Mesendoderm (in vitro differentiated cells): ENCODE measurements around the gene SH2B3.
A peak's percentile ranks its signal among the peaks of the same experiment; 100 is the strongest.
"Not testable (repeated sequence)": the region's sequence is repeated elsewhere in the genome, so short reads cannot be mapped to it uniquely, and the experiment has no call there.

Experiments used
- DNase-seq: peaks from one replicate; pipeline ENCODE4 v3.0.0; 2013
- H2AK5ac ChIP-seq: 2 replicates; pipeline ENCODE4 v1.6.1; 2013; ENCODE audit warnings: low read length, inconsistent platforms
- H2BK120ac ChIP-seq: 2 replicates; pipeline ENCODE4 v1.6.1; 2013; ENCODE audit warnings: low read depth, mild to moderate bottlenecking, low read length, moderate library complexity, mixed read lengths
- H2BK15ac ChIP-seq: replicated peaks from 2 replicates; pipeline ENCODE4 v1.6.1; 2013; ENCODE audit warnings: low read depth, mild to moderate bottlenecking, moderate library complexity
- H2BK5ac ChIP-seq: 2 replicates; pipeline ENCODE4 v1.6.1; 2013; ENCODE audit warnings: low read length, inconsistent platforms
- H3K18ac ChIP-seq: 2 replicates; pipeline ENCODE4 v1.6.1; 2013; ENCODE audit warnings: mild to moderate bottlenecking, low read length, mixed read lengths
- H3K23ac ChIP-seq: one replicate; pipeline ENCODE4 v1.6.1; 2013; ENCODE audit warnings: low read length
- H3K27ac ChIP-seq: 2 replicates; pipeline ENCODE4 v1.5.1; 2013; ENCODE audit warnings: low read depth, mild to moderate bottlenecking, inconsistent platforms, low read length, moderate library complexity
- H3K27me3 ChIP-seq: 2 replicates; pipeline ENCODE4 v1.6.1; 2013; ENCODE audit warnings: low read length, control low read depth, mild to moderate bottlenecking, inconsistent platforms; ENCODE audit not compliant: insufficient read depth, poor library complexity
- H3K36me3 ChIP-seq: 2 replicates; pipeline ENCODE4 v1.6.1; 2013; ENCODE audit warnings: low read length, inconsistent platforms; ENCODE audit not compliant: control insufficient read depth, insufficient read depth
- H3K4ac ChIP-seq: one replicate; pipeline ENCODE4 v1.6.1; 2013; ENCODE audit warnings: low read depth, mild to moderate bottlenecking, low read length, moderate library complexity
- H3K4me1 ChIP-seq: 2 replicates; pipeline ENCODE4 v1.6.1; 2013; ENCODE audit warnings: low read depth, low read length, inconsistent platforms; ENCODE audit not compliant: control insufficient read depth
- H3K4me2 ChIP-seq: 2 replicates; pipeline ENCODE4 v1.6.1; 2013; ENCODE audit warnings: low read length
- H3K4me3 ChIP-seq: 2 replicates; pipeline ENCODE4 v1.5.1; 2013; ENCODE audit warnings: mild to moderate bottlenecking, low read length
- H3K56ac ChIP-seq: one replicate; pipeline ENCODE4 v1.6.1; 2013; ENCODE audit warnings: low read length
- H3K79me1 ChIP-seq: 2 replicates; pipeline ENCODE4 v1.6.1; 2013; ENCODE audit warnings: low read length, inconsistent platforms
- H3K79me2 ChIP-seq: 2 replicates; pipeline ENCODE4 v1.6.1; 2013; ENCODE audit warnings: mild to moderate bottlenecking, low read length; ENCODE audit not compliant: control insufficient read depth, insufficient read depth
- H3K9ac ChIP-seq: 2 replicates; pipeline ENCODE4 v1.6.1; 2013; ENCODE audit warnings: low read length, inconsistent platforms
- H4K5ac ChIP-seq: one replicate; pipeline ENCODE4 v1.6.1; 2013; ENCODE audit warnings: low read length
- H4K8ac ChIP-seq: one replicate; pipeline ENCODE4 v1.6.1; 2013; ENCODE audit warnings: low read depth, mild to moderate bottlenecking, control low read depth, low read length, moderate library complexity
- WGBS: extraction: QIAGEN DNeasy Blood & Tissue Kit; methylation state at CpG from one replicate; pipeline ENCODE4 v1.1.7; 2013; ENCODE audit warnings: low lambda C conversion rate, missing lambda C conversion rate; ENCODE audit not compliant: insufficient coverage; ENCODE audit errors: extremely low coverage; 5-methylcytosine and 5-hydroxymethylcytosine counted together

The SH2B3 gene

GRCh38 chr12:111367661-111368221 is 38.0 kb upstream of the SH2B3 start:
- no peak overlapping the region for H3K23ac ChIP-seq
- no CpG with 5 or more reads among the region's 7 CpGs for WGBS
- H3K4me3 ChIP-seq: no peak overlapping the region
- H2BK15ac ChIP-seq: no peak overlapping the region
- no peak overlapping the region for H3K18ac ChIP-seq
- no peak overlapping the region for H2BK5ac ChIP-seq
- no peak overlapping the region for H2BK120ac ChIP-seq
- no peaks in the 10 kb centered on the region for H3K36me3 ChIP-seq
- no peaks in the 10 kb centered on the region for H3K79me1 ChIP-seq
- no peak overlapping the region for H3K27ac ChIP-seq
- peaks cover 5% of the 10 kb centered on the region for H3K4me1 ChIP-seq
- H4K5ac ChIP-seq: no peak overlapping the region
- H3K4ac ChIP-seq: no peak overlapping the region
- H4K8ac ChIP-seq: no peak overlapping the region
- peak overlapping the region; percentile 87 for H3K4me2 ChIP-seq
- peak; percentile 16 for DNase-seq
- H3K56ac ChIP-seq: peak overlapping the region; percentile 49
- H3K79me2 ChIP-seq: no peaks in the 10 kb centered on the region
- H2AK5ac ChIP-seq: no peak overlapping the region
- no peaks in the 10 kb centered on the region for H3K27me3 ChIP-seq
- H3K9ac ChIP-seq: peak overlapping the region; percentile 85

GRCh38 chr12:111368291-111368787 is 37.4 kb upstream of the SH2B3 start:
- peak overlapping the region; percentile 74 for H3K4me3 ChIP-seq
- no CpG with 5 or more reads among the region's 18 CpGs for WGBS
- no peak overlapping the region for H2BK5ac ChIP-seq
- H2BK120ac ChIP-seq: no peak overlapping the region
- no peak overlapping the region for H2BK15ac ChIP-seq
- no peak overlapping the region for H3K27ac ChIP-seq
- no peak overlapping the region for H4K5ac ChIP-seq
- no peak overlapping the region for H4K8ac ChIP-seq
- peak overlapping the region; percentile 98 for H3K56ac ChIP-seq
- peak overlapping the region; percentile 49 for H3K4ac ChIP-seq
- H3K9ac ChIP-seq: peak overlapping the region; percentile 85
- H3K18ac ChIP-seq: peak overlapping the region; percentile 43
- no peaks in the 10 kb centered on the region for H3K79me1 ChIP-seq
- no peak for DNase-seq
- no peak overlapping the region for H2AK5ac ChIP-seq
- H3K27me3 ChIP-seq: no peaks in the 10 kb centered on the region
- peaks cover 5% of the 10 kb centered on the region for H3K4me1 ChIP-seq
- no peaks in the 10 kb centered on the region for H3K36me3 ChIP-seq
- H3K23ac ChIP-seq: no peak overlapping the region
- H3K79me2 ChIP-seq: no peaks in the 10 kb centered on the region
- peak overlapping the region; percentile 87 for H3K4me2 ChIP-seq

GRCh38 chr12:111368788-111369495 is 36.8 kb upstream of the SH2B3 start, which contains the start of gene PHETA1:
PHETA1 (minus strand) TSS chr12:111369095; CDS start chr12:111363427, 5,668 bp downstream.
- Histone ChIP-seq H3K23ac (no peak within 1 kb of the TSS), H3K79me1 (no peaks in the 10 kb centered on the region), H3K18ac (peak within 1 kb of the TSS; percentile 43), H3K4me1 (peaks cover 5% of the 10 kb centered on the region), H3K27ac (no peak within 1 kb of the TSS), H3K4me2 (peak within 1 kb of the TSS; percentile 87), H3K4ac (peak within 1 kb of the TSS; percentile 49), H2AK5ac (no peak within 1 kb of the TSS), H3K36me3 (no peaks in the 10 kb centered on the region), H3K4me3 (peak within 1 kb of the TSS; percentile 74), H4K8ac (no peak within 1 kb of the TSS), H3K56ac (peak within 1 kb of the TSS; percentile 98), H2BK5ac (no peak within 1 kb of the TSS), H2BK120ac (no peak within 1 kb of the TSS), H2BK15ac (no peak within 1 kb of the TSS), H3K27me3 (no peaks in the 10 kb centered on the region), H3K79me2 (no peaks in the 10 kb centered on the region), H4K5ac (no peak within 1 kb of the TSS), H3K9ac (peak within 1 kb of the TSS; percentile 85)
- DNase-seq: peak; percentile 86
- WGBS: no CpG with 5 or more reads among the region's 72 CpGs

GRCh38 chr12:111369496-111370220 is 36.1 kb upstream of the SH2B3 start:
- no CpG with 5 or more reads among the region's 13 CpGs for WGBS

GRCh38 chr12:111373231-111373630 is 32.5 kb upstream of the SH2B3 start:
- H3K79me2 ChIP-seq, H2BK5ac ChIP-seq, H3K18ac ChIP-seq, H3K4me2 ChIP-seq, H3K27me3 ChIP-seq, H4K5ac ChIP-seq, DNase-seq, H3K4me3 ChIP-seq, H3K9ac ChIP-seq, H2BK120ac ChIP-seq, H2BK15ac ChIP-seq, H3K56ac ChIP-seq, H2AK5ac ChIP-seq, H3K4ac ChIP-seq, H3K23ac ChIP-seq, H3K79me1 ChIP-seq, H3K4me1 ChIP-seq, H3K36me3 ChIP-seq, H4K8ac ChIP-seq, H3K27ac ChIP-seq: not testable (repeated sequence)
- WGBS: no CpG with 5 or more reads among the region's 1 CpG

More at GRCh38 chr12:111369496-111370220, 36.1 kb upstream of the SH2B3 start:
- Histone ChIP-seq H3K79me1 (no peaks in the 10 kb centered on the region), H3K23ac (no peak overlapping the region), H3K4me2 (peak overlapping the region; percentile 4), H3K4me3 (no peak overlapping the region), H2BK5ac (no peak overlapping the region), H4K8ac (no peak overlapping the region), H2BK120ac (no peak overlapping the region), H3K4ac (no peak overlapping the region), H3K56ac (peak overlapping the region; percentile 68), H3K4me1 (peaks cover 5% of the 10 kb centered on the region), H3K27me3 (no peaks in the 10 kb centered on the region), H3K9ac (peak overlapping the region; percentile 79), H3K27ac (no peak overlapping the region), H3K79me2 (no peaks in the 10 kb centered on the region), H2BK15ac (no peak overlapping the region), H2AK5ac (no peak overlapping the region), H3K36me3 (no peaks in the 10 kb centered on the region), H3K18ac (no peak overlapping the region), H4K5ac (no peak overlapping the region)
- DNase-seq: no peak
